Measurements from ENCODE around the gene TRIP4. TPM values are rescaled to one million over a fixed set of nuclear protein-coding genes. Genes with fewer than 3 reads are reported as not detected.

Gene TRIP4
- total and polyA plus RNA-seq, 2 donors (not counting 3 experiments of a cell fraction or from before 2014, with no cell fraction given) = 10.9 to 31.1 TPM

DNA sequence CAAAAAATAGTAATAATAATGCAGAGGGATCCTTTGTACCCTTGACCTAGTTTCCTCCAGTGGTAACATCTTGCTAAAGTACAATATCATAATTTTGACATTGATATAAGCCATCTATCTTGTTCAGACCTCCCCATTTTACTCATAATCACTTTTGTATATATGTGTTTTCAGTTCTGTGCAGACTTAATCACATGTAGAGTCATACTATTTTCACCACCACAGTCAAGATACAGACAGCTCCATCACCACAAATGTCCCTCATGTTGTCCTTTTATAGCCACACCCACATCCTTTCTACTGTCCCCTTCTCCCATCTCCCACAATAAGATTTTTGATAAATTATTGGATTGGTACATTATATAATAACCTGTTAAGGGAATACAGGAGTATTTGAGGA lies 98.2 kb downstream of the TRIP4 start:
- H3K9me3 ChIP-seq (replicated peaks; ENCODE audit: control insufficient read depth, insufficient read depth, low read length) = no peaks in the 10 kb centered on the region
- peaks cover 38% of the 10 kb centered on the region for H3K79me2 ChIP-seq (ENCODE audit: control insufficient read depth, insufficient read depth, low read length)
- H4K20me1 ChIP-seq (replicated peaks; ENCODE audit: control insufficient read depth, extremely low read depth, insufficient read depth, low read length) = no peaks in the 10 kb centered on the region
- DNase-seq (ENCODE audit: low read depth, low spot score) = no peak
- no peak overlapping the region for H3K27ac ChIP-seq (ENCODE audit: insufficient read depth, low read depth, low read length)
- dilution Hi-C loops (cut with MboI; ENCODE audit: extremely low pct_ligation_motif_present, low sequenced_read_pairs) = no loop called here
- ChIA-PET CTCF (interaction anchor here (0.7 kb wide), 1 partner anchor 143 kb away, joined by 3 read pairs; no protein-coding TSS in a partner anchor), POLR2A (no interaction called here)
- H3K27me3 ChIP-seq (ENCODE audit: control insufficient read depth in 2 of 2, insufficient read depth in 2 of 2, low read length in 2 of 2) = no peaks in the 10 kb centered on the region
- H3K4me3 ChIP-seq (replicated peaks in 1 of 3; ENCODE audit: insufficient read depth in 1 of 3, low read depth in 1 of 3, low read length in 3 of 3) = no peak overlapping the region
- no peak overlapping the region for H3K4me2 ChIP-seq (ENCODE audit: insufficient read depth, low read length)
- peaks cover 0 to 3% of the 10 kb centered on the region in 2 experiments for H3K36me3 ChIP-seq (ENCODE audit: control insufficient read depth in 2 of 2, extremely low read depth in 1 of 2, insufficient read depth in 2 of 2, low read length in 2 of 2)
- H2AFZ ChIP-seq (ENCODE audit: low read depth, low read length) = no peak overlapping the region
- no peak overlapping the region for H3K9ac ChIP-seq (replicated peaks; ENCODE audit: extremely low read depth, insufficient read depth, low read length)
- no TSS peak for BruUV-seq (replicated peaks)
- H3K9me1 ChIP-seq (replicated peaks; ENCODE audit: control insufficient read depth, extremely low read depth, insufficient read depth, low read length) = no peaks in the 10 kb centered on the region
- intact Hi-C loops (cut with micrococcal nuclease) = no loop called here
- TF ChIP-seq POLR2AphosphoS5 (IDR thresholded peaks at IDR 0.05; ENCODE audit: insufficient read depth, low read depth, low read length) (no peak), JUN (IDR thresholded peaks at IDR 0.05; ENCODE audit: borderline replicate concordance, insufficient read depth, insufficient read length, low read depth) (no peak), POLR2A (IDR thresholded peaks at IDR 0.05; ENCODE audit: low read depth, low read length) (no peak), GATA2 (IDR thresholded peaks at IDR 0.05; ENCODE audit: insufficient read depth, insufficient read length, low read depth, low read length) (no peak), EZH2 (IDR thresholded peaks at IDR 0.05; ENCODE audit: borderline replicate concordance, low read depth, low read length, severe bottlenecking) (no peak), FOS (IDR thresholded peaks at IDR 0.05; ENCODE audit: borderline replicate concordance, insufficient read depth, low read length) (no peak), MYC (IDR thresholded peaks at IDR 0.05; ENCODE audit: low read depth, low read length) (no peak)
- TF ChIP-seq, protein P1, sequence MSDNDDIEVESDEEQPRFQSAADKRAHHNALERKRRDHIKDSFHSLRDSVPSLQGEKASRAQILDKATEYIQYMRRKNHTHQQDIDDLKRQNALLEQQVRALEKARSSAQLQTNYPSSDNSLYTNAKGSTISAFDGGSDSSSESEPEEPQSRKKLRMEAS (IDR thresholded peaks at IDR 0.05; ENCODE audit: insufficient read depth, insufficient read length) = no peak
- TF ChIP-seq, protein P2, sequence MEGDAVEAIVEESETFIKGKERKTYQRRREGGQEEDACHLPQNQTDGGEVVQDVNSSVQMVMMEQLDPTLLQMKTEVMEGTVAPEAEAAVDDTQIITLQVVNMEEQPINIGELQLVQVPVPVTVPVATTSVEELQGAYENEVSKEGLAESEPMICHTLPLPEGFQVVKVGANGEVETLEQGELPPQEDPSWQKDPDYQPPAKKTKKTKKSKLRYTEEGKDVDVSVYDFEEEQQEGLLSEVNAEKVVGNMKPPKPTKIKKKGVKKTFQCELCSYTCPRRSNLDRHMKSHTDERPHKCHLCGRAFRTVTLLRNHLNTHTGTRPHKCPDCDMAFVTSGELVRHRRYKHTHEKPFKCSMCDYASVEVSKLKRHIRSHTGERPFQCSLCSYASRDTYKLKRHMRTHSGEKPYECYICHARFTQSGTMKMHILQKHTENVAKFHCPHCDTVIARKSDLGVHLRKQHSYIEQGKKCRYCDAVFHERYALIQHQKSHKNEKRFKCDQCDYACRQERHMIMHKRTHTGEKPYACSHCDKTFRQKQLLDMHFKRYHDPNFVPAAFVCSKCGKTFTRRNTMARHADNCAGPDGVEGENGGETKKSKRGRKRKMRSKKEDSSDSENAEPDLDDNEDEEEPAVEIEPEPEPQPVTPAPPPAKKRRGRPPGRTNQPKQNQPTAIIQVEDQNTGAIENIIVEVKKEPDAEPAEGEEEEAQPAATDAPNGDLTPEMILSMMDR (IDR thresholded peaks at IDR 0.05; ENCODE audit: extremely low read depth in 1 of 2, insufficient read depth in 1 of 2, low read depth in 1 of 2, low read length in 2 of 2) = no peak
- no peaks in the 10 kb centered on the region for H3K4me1 ChIP-seq (ENCODE audit: control insufficient read depth, extremely low read depth, insufficient read depth, low read length)
- FAIRE-seq = no peak

All from endothelial cell of umbilical vein (primary cell).